ENCODE measurements around the gene HOXB1.

- TF ChIP-seq REST (IDR thresholded peaks at IDR 0.05; ENCODE audit: low read depth, low read length) (no peak), CTCF (IDR thresholded peaks at IDR 0.05) (no peak)
Measured at GRCh38 chr17:48562934-48563333, 32.1 kb upstream of the HOXB1 start.

Data from SK-N-SH (cell line).